HG02610 (cell line): Measurements from ENCODE around the gene TNRC6B.
"Not testable (repeated sequence)": the region's sequence is repeated elsewhere in the genome, so short reads cannot be mapped to it uniquely, and the experiment has no call there.

Source experiments
- ATAC-seq: cut with Tn5 transposase; IDR thresholded peaks from one replicate; pipeline ENCODE4 v1.9.1; 2021; ENCODE audit warnings: mild to moderate bottlenecking, moderate library complexity; ENCODE audit not compliant: unreplicated experiment

The TNRC6B gene

GRCh38 chr22:40183029-40183581, 5.4 kb downstream of the TNRC6B start:
- ATAC-seq, result no peak

- ATAC-seq, result not testable (repeated sequence)
Observed at GRCh38 chr22:40183603-40184002, 5.9 kb downstream of the TNRC6B start.

- no peak for ATAC-seq
Observed at GRCh38 chr22:40187389-40187788, 9.7 kb downstream of the TNRC6B start.

GRCh38 chr22:40189997-40190396, 12.3 kb downstream of the TNRC6B start:
- no peak for ATAC-seq

- ATAC-seq, result no peak
Observed at GRCh38 chr22:40190501-40190900, 12.8 kb downstream of the TNRC6B start.

- no peak for ATAC-seq
Observed at GRCh38 chr22:40193429-40194421, 16.0 kb downstream of the TNRC6B start.

GRCh38 chr22:40194656-40195055, 16.9 kb downstream of the TNRC6B start:
- no peak for ATAC-seq

GRCh38 chr22:40196628-40197360, 19.1 kb downstream of the TNRC6B start:
- peak; percentile 64 for ATAC-seq

GRCh38 chr22:40197421-40197820, 19.7 kb downstream of the TNRC6B start:
- ATAC-seq, result not testable (repeated sequence)

GRCh38 chr22:40198733-40199132, 21.0 kb downstream of the TNRC6B start:
- no peak for ATAC-seq

- no peak for ATAC-seq
Observed at GRCh38 chr22:40199223-40199622, 21.5 kb downstream of the TNRC6B start.

GRCh38 chr22:40199852-40200251, 22.1 kb downstream of the TNRC6B start:
- ATAC-seq, result no peak

GRCh38 chr22:40200795-40201530, 23.2 kb downstream of the TNRC6B start:
- ATAC-seq, result no peak

GRCh38 chr22:40202225-40202944, 24.7 kb downstream of the TNRC6B start:
- no peak for ATAC-seq

GRCh38 chr22:40203572-40203971, 25.8 kb downstream of the TNRC6B start:
- peak; percentile 63 for ATAC-seq

GRCh38 chr22:40204321-40205116, 26.8 kb downstream of the TNRC6B start:
- no peak for ATAC-seq

- no peak for ATAC-seq
Observed at GRCh38 chr22:40206561-40206960, 28.8 kb downstream of the TNRC6B start.

GRCh38 chr22:40210818-40211217, 33.1 kb downstream of the TNRC6B start:
- peak; percentile 80 for ATAC-seq

- no peak for ATAC-seq
Observed at GRCh38 chr22:40211476-40212054, 33.8 kb downstream of the TNRC6B start.
